Measurements from ENCODE around the gene TPST2.

TPST2 gene

DNA sequence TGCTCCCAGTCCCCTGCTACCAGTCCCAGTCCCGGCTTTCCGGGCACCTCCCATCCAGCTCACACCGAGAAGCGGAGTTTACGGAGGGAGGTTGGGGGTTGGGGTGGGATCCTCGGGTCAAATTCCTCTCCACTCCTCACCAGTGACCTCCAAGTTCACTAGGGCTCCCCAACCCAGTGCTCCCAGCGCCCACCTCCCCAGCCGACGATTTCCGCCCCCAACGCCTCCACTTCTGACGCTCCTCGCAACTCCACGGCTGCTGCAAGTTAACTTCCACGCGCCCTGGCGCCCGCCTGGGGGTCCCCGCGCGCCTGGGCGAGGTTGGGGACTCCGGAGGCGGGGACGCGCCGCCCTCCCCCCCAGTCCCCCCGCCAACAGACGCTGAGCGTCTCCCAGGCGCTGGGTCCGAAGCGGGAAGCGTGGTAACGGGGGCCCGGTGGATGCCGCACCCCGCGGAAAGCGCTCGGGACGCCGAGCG, 526 bp downstream of the TPST2 start:
- H3K4me2 ChIP-seq: peak overlapping the region; percentile 54
- no peaks in the 10 kb centered on the region for H3K36me3 ChIP-seq (ENCODE audit: insufficient read depth)
- peaks cover 55% of the 10 kb centered on the region for H3K79me2 ChIP-seq (ENCODE audit: insufficient read depth, low read depth)
- TF ChIP-seq, protein P1, sequence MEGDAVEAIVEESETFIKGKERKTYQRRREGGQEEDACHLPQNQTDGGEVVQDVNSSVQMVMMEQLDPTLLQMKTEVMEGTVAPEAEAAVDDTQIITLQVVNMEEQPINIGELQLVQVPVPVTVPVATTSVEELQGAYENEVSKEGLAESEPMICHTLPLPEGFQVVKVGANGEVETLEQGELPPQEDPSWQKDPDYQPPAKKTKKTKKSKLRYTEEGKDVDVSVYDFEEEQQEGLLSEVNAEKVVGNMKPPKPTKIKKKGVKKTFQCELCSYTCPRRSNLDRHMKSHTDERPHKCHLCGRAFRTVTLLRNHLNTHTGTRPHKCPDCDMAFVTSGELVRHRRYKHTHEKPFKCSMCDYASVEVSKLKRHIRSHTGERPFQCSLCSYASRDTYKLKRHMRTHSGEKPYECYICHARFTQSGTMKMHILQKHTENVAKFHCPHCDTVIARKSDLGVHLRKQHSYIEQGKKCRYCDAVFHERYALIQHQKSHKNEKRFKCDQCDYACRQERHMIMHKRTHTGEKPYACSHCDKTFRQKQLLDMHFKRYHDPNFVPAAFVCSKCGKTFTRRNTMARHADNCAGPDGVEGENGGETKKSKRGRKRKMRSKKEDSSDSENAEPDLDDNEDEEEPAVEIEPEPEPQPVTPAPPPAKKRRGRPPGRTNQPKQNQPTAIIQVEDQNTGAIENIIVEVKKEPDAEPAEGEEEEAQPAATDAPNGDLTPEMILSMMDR (conservative IDR thresholded peaks at IDR 0.05; ENCODE audit: low read depth, low read length): no peak
- peak overlapping the region; percentile 70; the same call in 1 of the 2 replicates for H3K9ac ChIP-seq
- H3K27me3 ChIP-seq (ENCODE audit: insufficient read depth, low read depth): no peaks in the 10 kb centered on the region
- H3K4me1 ChIP-seq (ENCODE audit: low read depth, poor library complexity, severe bottlenecking): peaks cover 57% of the 10 kb centered on the region
- no peak overlapping the region for H3K4me3 ChIP-seq (IDR thresholded peaks at IDR 0.05; ENCODE audit: insufficient read depth, low read depth, low read length)
- H2AFZ ChIP-seq (ENCODE audit: low read depth): 0 out of 2 replicates have a peak overlapping the region, but pooled peaks have one; percentile 8
- H4K20me1 ChIP-seq (ENCODE audit: insufficient read depth): no peaks in the 10 kb centered on the region; the same call in 1 of the 2 replicates
- H3K27ac ChIP-seq: peak overlapping the region; percentile 35

DNA sequence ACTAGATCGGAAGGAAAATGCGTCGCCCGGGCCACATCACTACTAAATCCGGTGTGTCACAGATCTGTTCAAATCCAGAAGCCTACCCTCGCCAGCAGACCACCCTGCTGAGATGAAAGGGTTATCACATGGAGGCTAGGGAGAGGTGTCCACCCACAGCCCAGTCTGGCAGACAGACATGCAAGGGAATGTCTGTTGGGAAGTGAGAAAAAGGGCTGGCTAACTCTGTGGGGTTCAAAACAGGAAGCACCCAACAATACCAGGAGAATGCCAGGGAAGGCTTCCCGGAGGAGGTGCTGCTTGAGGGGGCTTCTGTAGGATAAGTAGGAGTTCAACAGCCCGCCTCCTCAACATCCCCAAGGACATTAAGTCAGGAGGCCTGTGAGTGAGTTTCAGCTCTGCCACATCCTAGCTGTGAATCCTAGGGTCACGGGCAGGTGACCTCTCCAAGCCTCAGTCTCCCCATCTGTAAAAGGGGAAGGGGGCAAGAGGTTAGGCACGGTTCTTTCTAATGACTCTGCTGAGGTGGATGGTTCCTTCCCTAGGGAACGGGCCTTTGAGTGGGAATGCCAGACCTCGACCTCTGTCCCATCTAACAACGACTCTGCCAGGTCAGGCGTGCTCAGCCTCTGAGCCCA, 1.1 kb downstream of the TPST2 start:
- H4K20me1 ChIP-seq (ENCODE audit: insufficient read depth): no peaks in the 10 kb centered on the region; the same call in 1 of the 2 replicates
- H3K27me3 ChIP-seq (ENCODE audit: insufficient read depth, low read depth): no peaks in the 10 kb centered on the region
- H3K4me3 ChIP-seq (IDR thresholded peaks at IDR 0.05; ENCODE audit: insufficient read depth, low read depth, low read length): no peak overlapping the region
- H3K4me1 ChIP-seq (ENCODE audit: low read depth, poor library complexity, severe bottlenecking): peaks cover 56% of the 10 kb centered on the region
- H3K36me3 ChIP-seq (ENCODE audit: insufficient read depth): no peaks in the 10 kb centered on the region
- H3K79me2 ChIP-seq (ENCODE audit: insufficient read depth, low read depth): peaks cover 60% of the 10 kb centered on the region
- peak overlapping the region; percentile 70; the same call in 1 of the 2 replicates for H3K9ac ChIP-seq
- TF ChIP-seq, protein P1 (conservative IDR thresholded peaks at IDR 0.05; ENCODE audit: low read depth, low read length): no peak
- H3K27ac ChIP-seq: peak overlapping the region; percentile 35; the same call in 1 of the 2 replicates
- H2AFZ ChIP-seq (ENCODE audit: low read depth): 0 out of 2 replicates have a peak overlapping the region, but pooled peaks have one; percentile 8
- peak overlapping the region; percentile 54 for H3K4me2 ChIP-seq

DNA sequence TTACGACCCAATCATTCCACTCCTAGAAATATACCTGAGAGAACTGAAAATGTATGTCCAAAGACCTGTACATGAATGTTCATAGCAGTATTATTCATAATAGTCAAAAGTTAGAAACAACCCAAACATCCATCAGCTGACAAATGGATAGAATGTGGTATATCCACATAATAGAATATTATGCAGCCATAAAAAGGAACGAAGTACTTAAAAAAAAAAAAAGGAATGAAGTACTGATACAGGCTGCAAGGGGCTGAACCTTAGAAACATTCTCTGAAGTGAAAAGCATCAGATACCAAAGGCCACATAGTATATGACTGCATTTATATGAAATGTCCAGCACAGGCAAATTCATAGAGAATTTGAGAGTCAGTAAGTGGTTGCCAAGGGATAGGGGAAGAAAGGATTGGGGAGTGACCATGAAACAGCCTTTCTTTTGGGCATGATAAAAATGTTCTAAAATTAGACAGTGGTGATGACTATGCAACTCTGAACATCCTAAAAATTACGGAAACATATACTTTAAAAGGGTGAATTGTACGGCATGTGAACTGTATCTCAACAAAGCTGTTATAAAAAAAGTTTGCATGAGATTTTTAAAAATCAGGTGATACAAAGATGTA, 1.8 kb downstream of the TPST2 start:
- Histone ChIP-seq H3K27ac (no peak overlapping the region), H3K4me2 (peak overlapping the region; percentile 54), H3K9ac (no peak overlapping the region), H3K4me1 (ENCODE audit: low read depth, poor library complexity, severe bottlenecking) (peaks cover 50% of the 10 kb centered on the region), H3K27me3 (ENCODE audit: insufficient read depth, low read depth) (no peaks in the 10 kb centered on the region), H3K36me3 (ENCODE audit: insufficient read depth) (no peaks in the 10 kb centered on the region), H3K4me3 (IDR thresholded peaks at IDR 0.05; ENCODE audit: insufficient read depth, low read depth, low read length) (no peak overlapping the region), H4K20me1 (ENCODE audit: insufficient read depth) (no peaks in the 10 kb centered on the region; the same call in 1 of the 2 replicates), H2AFZ (ENCODE audit: low read depth) (no peak overlapping the region), H3K79me2 (ENCODE audit: insufficient read depth, low read depth) (peaks cover 68% of the 10 kb centered on the region)
- TF ChIP-seq, protein P1 (conservative IDR thresholded peaks at IDR 0.05; ENCODE audit: low read depth, low read length): no peak

DNA sequence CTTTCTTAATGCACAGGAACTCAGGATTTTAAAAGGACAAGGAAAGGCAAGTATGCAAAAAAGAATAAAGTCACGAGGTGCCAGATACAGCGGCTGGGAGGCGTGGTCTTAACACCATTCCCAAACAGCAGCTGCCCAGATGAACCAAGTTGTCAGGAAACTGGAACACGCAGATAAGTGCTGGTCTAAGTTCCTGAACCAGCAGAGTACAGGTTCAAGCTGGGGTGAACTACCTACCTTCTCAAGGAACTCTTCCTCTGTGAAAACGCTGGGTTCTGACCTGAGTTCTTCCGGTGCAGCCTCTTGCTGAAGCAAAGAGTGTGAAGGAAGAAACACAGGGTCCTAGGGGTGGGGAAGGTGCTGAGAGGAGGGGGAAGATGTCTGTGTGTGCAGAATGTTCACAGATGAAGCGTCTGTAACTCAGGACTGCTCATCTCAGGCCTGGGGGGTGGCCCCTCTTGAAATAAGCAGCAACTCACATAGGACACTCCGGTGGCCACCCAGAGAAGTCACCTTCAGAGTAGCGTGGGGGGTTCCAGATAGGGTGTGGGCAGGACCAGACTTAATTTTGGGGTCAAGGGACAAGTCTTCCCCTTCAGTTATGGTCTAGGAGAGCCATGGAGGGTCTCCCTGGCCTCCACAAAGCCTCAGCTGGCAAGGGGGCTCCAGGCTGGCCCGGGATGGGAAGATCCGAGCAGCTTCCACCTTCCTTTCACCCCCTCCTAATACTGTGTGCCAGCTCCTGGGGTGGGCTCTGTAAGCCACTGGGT, 3.2 kb downstream of the TPST2 start:
- TF ChIP-seq, protein P1 (conservative IDR thresholded peaks at IDR 0.05; ENCODE audit: low read depth, low read length): no peak
- Histone ChIP-seq H2AFZ (ENCODE audit: low read depth) (no peak overlapping the region), H3K4me1 (ENCODE audit: low read depth, poor library complexity, severe bottlenecking) (peaks cover 36% of the 10 kb centered on the region), H3K27me3 (ENCODE audit: insufficient read depth, low read depth) (no peaks in the 10 kb centered on the region), H3K27ac (no peak overlapping the region; the same call in 1 of the 2 replicates), H3K4me3 (IDR thresholded peaks at IDR 0.05; ENCODE audit: insufficient read depth, low read depth, low read length) (no peak overlapping the region), H3K9ac (no peak overlapping the region), H3K79me2 (ENCODE audit: insufficient read depth, low read depth) (peaks cover 82% of the 10 kb centered on the region), H3K4me2 (no peak overlapping the region), H3K36me3 (ENCODE audit: insufficient read depth) (no peaks in the 10 kb centered on the region), H4K20me1 (ENCODE audit: insufficient read depth) (no peaks in the 10 kb centered on the region; the same call in 1 of the 2 replicates)
